ENCODE data around the gene SHQ1. TPM values are rescaled to one million over a fixed set of nuclear protein-coding genes. Genes with fewer than 3 reads are reported as not detected.
"Not testable (repeated sequence)": the region's sequence is repeated elsewhere in the genome, so short reads cannot be mapped to it uniquely, and the experiment has no call there.

Gene SHQ1
- total RNA-seq, 2 donors from 2014 or later: 16.5 to 19.5 TPM

DNA sequence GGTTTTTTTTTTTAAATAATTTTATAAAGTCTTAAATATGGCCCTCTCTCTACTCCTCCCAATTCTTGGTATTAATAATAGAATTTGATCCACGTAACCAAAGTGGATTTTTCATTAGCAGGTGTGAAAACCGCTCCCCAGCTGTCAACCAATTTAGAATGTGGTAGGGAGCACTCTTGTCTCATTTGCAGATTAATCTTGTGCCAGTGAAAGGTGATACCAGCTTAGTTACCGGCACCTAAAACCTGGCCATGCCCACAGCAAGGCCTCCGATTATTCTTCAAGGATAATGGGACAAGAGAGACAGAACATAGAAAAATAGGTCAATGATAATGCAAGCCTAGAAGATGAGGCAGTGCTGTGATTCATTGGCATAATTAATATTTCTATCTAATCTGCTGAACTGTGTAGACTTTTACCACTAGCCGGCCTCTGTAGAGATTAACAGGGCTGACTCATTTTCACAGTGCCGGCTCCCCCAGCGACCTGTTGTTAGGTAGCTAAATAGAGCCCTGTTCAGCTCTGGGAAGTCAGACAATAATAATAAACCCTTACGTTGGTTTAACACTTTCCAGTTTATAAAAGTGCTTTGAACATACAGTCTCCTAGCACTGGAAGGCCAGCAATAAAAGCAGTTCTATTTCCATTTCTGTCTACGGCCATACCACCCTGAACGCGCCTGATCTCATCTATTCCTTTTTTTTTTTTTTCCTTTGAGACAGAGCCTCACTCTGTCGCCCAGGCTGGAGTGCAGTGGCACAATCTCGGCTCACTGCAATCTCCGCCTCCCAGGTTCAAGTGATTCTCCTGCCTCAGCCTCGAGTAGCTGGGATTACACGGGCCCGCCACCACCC, 102.9 kb downstream of the SHQ1 start:
- TF ChIP-seq, protein P1, sequence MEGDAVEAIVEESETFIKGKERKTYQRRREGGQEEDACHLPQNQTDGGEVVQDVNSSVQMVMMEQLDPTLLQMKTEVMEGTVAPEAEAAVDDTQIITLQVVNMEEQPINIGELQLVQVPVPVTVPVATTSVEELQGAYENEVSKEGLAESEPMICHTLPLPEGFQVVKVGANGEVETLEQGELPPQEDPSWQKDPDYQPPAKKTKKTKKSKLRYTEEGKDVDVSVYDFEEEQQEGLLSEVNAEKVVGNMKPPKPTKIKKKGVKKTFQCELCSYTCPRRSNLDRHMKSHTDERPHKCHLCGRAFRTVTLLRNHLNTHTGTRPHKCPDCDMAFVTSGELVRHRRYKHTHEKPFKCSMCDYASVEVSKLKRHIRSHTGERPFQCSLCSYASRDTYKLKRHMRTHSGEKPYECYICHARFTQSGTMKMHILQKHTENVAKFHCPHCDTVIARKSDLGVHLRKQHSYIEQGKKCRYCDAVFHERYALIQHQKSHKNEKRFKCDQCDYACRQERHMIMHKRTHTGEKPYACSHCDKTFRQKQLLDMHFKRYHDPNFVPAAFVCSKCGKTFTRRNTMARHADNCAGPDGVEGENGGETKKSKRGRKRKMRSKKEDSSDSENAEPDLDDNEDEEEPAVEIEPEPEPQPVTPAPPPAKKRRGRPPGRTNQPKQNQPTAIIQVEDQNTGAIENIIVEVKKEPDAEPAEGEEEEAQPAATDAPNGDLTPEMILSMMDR (IDR thresholded peaks at IDR 0.05): no peak
- Histone ChIP-seq H3K36me3 (no peaks in the 10 kb centered on the region), H3K4me3 (no peak overlapping the region), H3K27ac (peak overlapping the region in 1 of 2 donors; percentile 34), H3K4me1 (peaks cover 0 to 8% of the 10 kb centered on the region in 2 donors), H3K27me3 (no peaks in the 10 kb centered on the region), H3K9me3 (no peaks in the 10 kb centered on the region)
- DNase-seq (ENCODE audit: low spot score): no peak

- Histone ChIP-seq H3K27ac (no peak overlapping the region), H3K4me1 (peaks cover 0 to 10% of the 10 kb centered on the region in 2 donors), H3K36me3 (no peaks in the 10 kb centered on the region), H3K27me3 (no peaks in the 10 kb centered on the region), H3K9me3 (no peaks in the 10 kb centered on the region), H3K4me3 (no peak overlapping the region)
- TF ChIP-seq, protein P1 (IDR thresholded peaks at IDR 0.05): no peak
- DNase-seq (ENCODE audit: low spot score): no peak
These were observed 103.9 kb downstream of the SHQ1 start for GRCh38 chr3:72744330-72744729.

GRCh38 chr3:72739531-72740466, 108.4 kb downstream of the SHQ1 start:
- no peak for DNase-seq (ENCODE audit: low spot score)
- H3K27me3 ChIP-seq: no peaks in the 10 kb centered on the region
- H3K9me3 ChIP-seq: peaks cover 0 to 3% of the 10 kb centered on the region in 2 donors
- no peaks in the 10 kb centered on the region for H3K36me3 ChIP-seq
- H3K4me1 ChIP-seq: peaks cover 0 to 13% of the 10 kb centered on the region in 2 donors
- peak overlapping the region in 1 of 2 donors; percentile 27 for H3K27ac ChIP-seq
- H3K4me3 ChIP-seq: no peak overlapping the region
- TF ChIP-seq, protein P1 (IDR thresholded peaks at IDR 0.05): no peak

- TF ChIP-seq, protein P1 (IDR thresholded peaks at IDR 0.05): no peak
- no peaks in the 10 kb centered on the region for H3K27me3 ChIP-seq
- peak overlapping the region; percentile 36 to 46 for H3K4me3 ChIP-seq
- peaks cover 0 to 13% of the 10 kb centered on the region in 2 donors for H3K4me1 ChIP-seq
- H3K36me3 ChIP-seq: no peaks in the 10 kb centered on the region
- no peak for DNase-seq (ENCODE audit: low spot score)
- H3K9me3 ChIP-seq: peaks cover 0 to 9% of the 10 kb centered on the region in 2 donors
- peak overlapping the region; percentile 27 to 51 for H3K27ac ChIP-seq
These were observed 109.3 kb downstream of the SHQ1 start for GRCh38 chr3:72738752-72739530.

GRCh38 chr3:72735072-72735471, 113.2 kb downstream of the SHQ1 start:
- not testable (repeated sequence) for H3K36me3 ChIP-seq; H3K27me3 ChIP-seq; H3K27ac ChIP-seq; H3K4me3 ChIP-seq; DNase-seq (ENCODE audit: low spot score)
- Histone ChIP-seq H3K4me1 (peaks cover 0 to 13% of the 10 kb centered on the region in 2 donors), H3K9me3 (peaks cover 0 to 20% of the 10 kb centered on the region in 2 donors)

Data from right atrium auricular region (tissue), 2 donors.